K562 (cell line): Measurements from ENCODE around the gene CLCN2. TPM values are rescaled to one million over a fixed set of nuclear protein-coding genes. Genes with fewer than 3 reads are reported as not detected.

Experiments
- ADNP ChIP-seq: fragments of 200-800 bp; sonication (Bioruptor generic); IDR thresholded peaks from 2 replicates; pipeline ENCODE4 v1.6.1; 2016; ENCODE audit warnings: missing genetic modification characterization, missing compliant biosample characterization
- FOXO4 ChIP-seq: fragments of 450-650 bp; formaldehyde crosslinking; IDR thresholded peaks from 2 replicates; pipeline ENCODE4 v1.4.0; 2020; ENCODE audit warnings: mild to moderate bottlenecking, moderate library complexity
- GATAD2A ChIP-seq: fragments of 450-650 bp; IDR thresholded peaks from 2 replicates; pipeline ENCODE4 v1.6.1; 2017
- GTF2E2 ChIP-seq: fragments of 200-800 bp; sonication (Bioruptor generic); IDR thresholded peaks from 2 replicates; pipeline ENCODE4 v1.6.1; 2016; ENCODE audit warnings: missing genetic modification characterization, missing compliant biosample characterization
- HBP1 ChIP-seq: fragments of 450-650 bp; formaldehyde crosslinking; IDR thresholded peaks from 2 replicates; pipeline ENCODE4 v1.4.0; 2022; ENCODE audit warnings: missing genetic modification characterization
- IFI16 ChIP-seq: fragments of 250-450 bp; sonication (Bioruptor Pico); IDR thresholded peaks from 2 replicates; pipeline ENCODE4 v2.1.2; 2022; ENCODE audit warnings: mild to moderate bottlenecking, inconsistent platforms
- NONO ChIP-seq, 2 experiments: fragments of 200-400 bp in 1 of 2; fragments of 450-650 bp in 1 of 2; formaldehyde crosslinking in 1 of 2; IDR thresholded peaks; 2 replicates each; pipeline ENCODE4 v1.6.1; 2017; ENCODE audit warnings: low read depth in 2 of 2, mild to moderate bottlenecking in 2 of 2, moderate library complexity in 2 of 2, low read length in 1 of 2
- PHB ChIP-seq: fragments of 250-450 bp; sonication (Bioruptor Pico); IDR thresholded peaks from 2 replicates; pipeline ENCODE4 v1.5.0; 2021
- POU5F1 ChIP-seq: fragments of 150-350 bp; IDR thresholded peaks from 2 replicates; pipeline ENCODE4 v1.6.1; 2014; ENCODE audit warnings: borderline replicate concordance, low read length, low read depth, mild to moderate bottlenecking; ENCODE audit not compliant: partially characterized antibody
- SIRT6 ChIP-seq: IDR thresholded peaks from one replicate; pipeline ENCODE4 v1.6.1; 2012; ENCODE audit warnings: low read depth, mild to moderate bottlenecking, control low read depth, inconsistent platforms, low read length, moderate library complexity
- SMARCB1 ChIP-seq: IDR thresholded peaks from 2 replicates; pipeline ENCODE4 v1.6.1; 2011; ENCODE audit warnings: improper control_type of control experiment, low read depth; ENCODE audit not compliant: insufficient read length
- SRF ChIP-seq, 2 experiments: fragments of 250-450, 450-650 bp in 1 of 2; sonication (Bioruptor Pico) in 1 of 2; sonication (generic) in 1 of 2; formaldehyde crosslinking; IDR thresholded peaks; 2 replicates each; pipeline versions ENCODE4 v1.5.0 to v1.5.1; 2020 to 2022; ENCODE audit warnings: mild to moderate bottlenecking in 1 of 2, missing genetic modification reagents in 1 of 2
- TCF7 ChIP-seq: sonication (generic); IDR thresholded peaks from 2 replicates; pipeline ENCODE4 v1.6.1; 2016; ENCODE audit warnings: antibody characterized with exemption, borderline replicate concordance
- YBX1 ChIP-seq: fragments of 450-650 bp; IDR thresholded peaks from 2 replicates; pipeline ENCODE4 v1.7.1; 2016; ENCODE audit warnings: mild to moderate bottlenecking
- ZNF280A ChIP-seq: fragments of 450-650 bp; IDR thresholded peaks from 2 replicates; pipeline ENCODE4 v1.6.1; 2018; ENCODE audit warnings: mild to moderate bottlenecking, low read depth; ENCODE audit not compliant: partially characterized antibody
- ZNF354B ChIP-seq: fragments of 250-450 bp; sonication (Bioruptor Pico); IDR thresholded peaks from 2 replicates; pipeline ENCODE4 v1.4.0; 2020
- ZNF398 ChIP-seq: fragments of 250-450 bp; sonication (Bioruptor Pico); IDR thresholded peaks from 2 replicates; pipeline ENCODE4 v1.8.0; 2021; ENCODE audit warnings: moderate library complexity, mild to moderate bottlenecking, inconsistent platforms
- ZNF551 ChIP-seq: fragments of 250-450 bp; sonication (Bioruptor Pico); IDR thresholded peaks from 2 replicates; pipeline ENCODE4 v1.5.0; 2021; ENCODE audit warnings: mild to moderate bottlenecking, moderate library complexity
- polyA plus RNA-seq, 8 experiments: library from polyadenylated mRNA; depleted of rRNA in 4 of 8; stranded (reverse) in 5 of 8; unstranded in 3 of 8; fragments of >200 nt; fragmentation: Nextera tagmentation in 2 of 8; fragmentation: Illumina TruSeq in 1 of 8; extraction: Ambion mirVana in 2 of 8; extraction: Trizol in 1 of 8; gene quantifications; 2 replicates each; pipeline versions ENCODE4 v1.2.1 to v1.2.3, GENCODE V29; 2011 to 2014; ENCODE audit warnings: inconsistent platforms in 1 of 8, missing spikeins in 1 of 8
- total RNA-seq, 7 experiments: library from RNA; depleted of rRNA in 6 of 7; stranded (reverse); fragments of >200 nt in 6 of 7; fragmentation: Illumina TruSeq in 2 of 7; extraction: Trizol in 2 of 7; gene quantifications; 2 replicates each; pipeline versions ENCODE4 v1.2.1 to v1.2.3, GENCODE V29; 2011 to 2021; ENCODE audit warnings: low replicate concordance in 1 of 7
- TF ChIP-seq, protein P1 (sequence below): IDR thresholded peaks from 2 replicates; pipeline ENCODE4 v1.6.1; 2011; ENCODE audit warnings: borderline replicate concordance, low read depth, mild to moderate bottlenecking, moderate library complexity, low read length; ENCODE audit not compliant: insufficient read depth, poor library complexity, severe bottlenecking

CLCN2 gene
- total and polyA plus RNA-seq, 9 of the 15 experiments (the other 6 are each of a cell fraction or from before 2014, with no cell fraction given): 0.10 to 14.0 (median 6.9) TPM

DNA sequence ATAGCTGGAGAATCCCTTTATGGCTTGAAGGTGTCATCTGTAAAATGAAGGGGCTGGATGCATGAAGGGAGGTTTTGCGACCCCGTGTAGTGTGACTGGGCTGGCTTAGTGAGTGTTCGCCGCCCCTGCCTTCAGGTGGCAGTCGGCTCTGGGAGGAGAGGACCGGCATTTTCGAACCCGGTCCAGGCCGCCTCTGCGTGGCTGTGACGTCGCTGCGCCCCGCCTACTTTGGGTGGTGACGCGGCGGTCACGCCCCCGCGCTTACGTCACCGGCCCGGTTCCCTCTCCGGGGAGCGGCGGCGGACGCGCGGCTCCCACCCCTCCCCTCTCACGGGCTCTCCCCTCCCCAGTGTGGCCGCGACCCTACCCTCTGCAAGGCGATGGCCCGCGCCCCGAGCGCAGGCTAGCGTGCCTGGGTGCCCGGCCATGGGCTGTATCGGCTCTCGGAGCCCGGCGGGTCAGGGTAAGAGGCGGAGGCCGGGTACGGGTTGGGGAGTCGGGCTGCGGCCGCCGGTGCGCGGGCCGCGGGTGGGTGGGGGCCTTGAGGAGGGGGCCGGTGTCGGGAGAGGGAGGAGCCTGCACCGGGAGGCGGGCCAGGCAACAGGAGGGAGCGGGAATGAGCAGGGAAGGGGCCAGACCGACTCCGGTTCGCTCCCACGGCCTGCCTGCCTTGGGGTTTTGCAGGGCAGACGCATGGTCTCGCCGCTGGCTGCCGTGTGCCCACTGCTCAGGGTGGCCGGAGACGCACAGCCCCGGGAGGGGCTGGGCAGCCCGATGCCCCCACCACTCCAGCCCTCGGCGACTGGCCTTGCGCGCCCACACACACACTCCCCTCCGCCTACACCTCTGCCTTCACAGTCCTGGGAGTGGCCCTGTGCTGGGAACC is 25.5 kb downstream of the CLCN2 start (continued):
- TF ChIP-seq SMARCB1 (no peak), NONO (IDR thresholded peaks at IDR 0.05; ENCODE audit: low read depth in 2 of 2, low read length in 1 of 2) (no peak; a peak in 1 of 4 replicates), GTF2E2 (tag) (no peak), ZNF280A (no peak), SRF (CRISPR knock-in tag; IDR thresholded peaks at IDR 0.05) (no peak; a peak in 1 of 4 replicates), GATAD2A (no peak), PHB (CRISPR knock-in tag) (no peak), SIRT6 (no peak), ZNF551 (CRISPR knock-in tag) (no peak), FOXO4 (CRISPR knock-in tag) (no peak), TCF7 (no peak), ZNF354B (CRISPR knock-in tag) (no peak), ZNF398 (CRISPR knock-in tag) (no peak), YBX1 (no peak), POU5F1 (no peak), IFI16 (CRISPR knock-in tag) (no peak), HBP1 (CRISPR knock-in tag) (0 out of 2 replicates have a peak, but pooled peaks have one; percentile 84), ADNP (tag) (no peak)
- TF ChIP-seq, protein P1, sequence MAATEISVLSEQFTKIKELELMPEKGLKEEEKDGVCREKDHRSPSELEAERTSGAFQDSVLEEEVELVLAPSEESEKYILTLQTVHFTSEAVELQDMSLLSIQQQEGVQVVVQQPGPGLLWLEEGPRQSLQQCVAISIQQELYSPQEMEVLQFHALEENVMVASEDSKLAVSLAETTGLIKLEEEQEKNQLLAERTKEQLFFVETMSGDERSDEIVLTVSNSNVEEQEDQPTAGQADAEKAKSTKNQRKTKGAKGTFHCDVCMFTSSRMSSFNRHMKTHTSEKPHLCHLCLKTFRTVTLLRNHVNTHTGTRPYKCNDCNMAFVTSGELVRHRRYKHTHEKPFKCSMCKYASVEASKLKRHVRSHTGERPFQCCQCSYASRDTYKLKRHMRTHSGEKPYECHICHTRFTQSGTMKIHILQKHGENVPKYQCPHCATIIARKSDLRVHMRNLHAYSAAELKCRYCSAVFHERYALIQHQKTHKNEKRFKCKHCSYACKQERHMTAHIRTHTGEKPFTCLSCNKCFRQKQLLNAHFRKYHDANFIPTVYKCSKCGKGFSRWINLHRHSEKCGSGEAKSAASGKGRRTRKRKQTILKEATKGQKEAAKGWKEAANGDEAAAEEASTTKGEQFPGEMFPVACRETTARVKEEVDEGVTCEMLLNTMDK: no peak
